ENCODE data around the gene COL20A1.
"Not testable (repeated sequence)": the region's sequence is repeated elsewhere in the genome, so short reads cannot be mapped to it uniquely, and the experiment has no call there.

The COL20A1 gene

DNA sequence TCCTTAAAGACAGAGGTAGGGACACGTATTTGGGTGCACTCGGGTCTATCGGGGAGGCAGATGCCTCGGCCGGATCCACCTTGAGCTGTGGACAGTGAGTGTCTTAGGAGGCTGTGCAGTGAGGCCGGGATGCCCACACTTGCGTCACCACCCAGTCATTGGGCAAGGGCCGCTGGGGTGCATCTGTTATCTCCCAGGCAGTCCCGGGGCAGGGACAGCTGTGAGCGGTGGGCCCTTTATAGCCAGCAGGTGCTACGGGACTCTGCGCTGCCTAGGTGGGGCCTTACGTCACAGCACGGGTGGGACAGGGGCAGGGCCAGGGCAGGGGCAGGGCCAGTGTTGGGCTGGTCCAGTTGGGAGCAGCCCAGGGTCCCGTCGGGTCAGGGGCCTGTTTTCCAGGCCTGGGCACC lies 689 bp upstream of the COL20A1 start:
- FAIRE-seq, result no peak

DNA sequence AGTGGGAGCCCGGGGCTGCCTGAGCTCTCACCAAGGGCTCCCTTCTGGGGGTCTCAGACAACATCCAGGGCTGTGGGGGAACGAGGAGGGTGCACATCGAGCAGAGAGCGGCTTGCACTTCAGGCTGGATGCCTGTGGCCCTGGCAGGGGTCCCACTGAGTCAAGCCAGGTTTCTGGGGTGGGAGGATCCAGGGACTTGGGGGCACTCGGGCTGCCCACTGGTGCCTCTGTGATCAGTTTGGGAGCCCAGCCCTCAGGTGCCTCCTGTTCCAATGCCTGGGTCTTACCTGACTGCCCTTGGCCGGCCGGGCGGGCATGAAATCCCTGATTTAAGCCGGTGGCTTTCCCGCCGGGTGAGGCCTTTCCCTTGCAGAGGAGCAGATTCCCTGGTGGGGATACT lies 470 bp downstream of the COL20A1 start:
- no peak for FAIRE-seq

DNA sequence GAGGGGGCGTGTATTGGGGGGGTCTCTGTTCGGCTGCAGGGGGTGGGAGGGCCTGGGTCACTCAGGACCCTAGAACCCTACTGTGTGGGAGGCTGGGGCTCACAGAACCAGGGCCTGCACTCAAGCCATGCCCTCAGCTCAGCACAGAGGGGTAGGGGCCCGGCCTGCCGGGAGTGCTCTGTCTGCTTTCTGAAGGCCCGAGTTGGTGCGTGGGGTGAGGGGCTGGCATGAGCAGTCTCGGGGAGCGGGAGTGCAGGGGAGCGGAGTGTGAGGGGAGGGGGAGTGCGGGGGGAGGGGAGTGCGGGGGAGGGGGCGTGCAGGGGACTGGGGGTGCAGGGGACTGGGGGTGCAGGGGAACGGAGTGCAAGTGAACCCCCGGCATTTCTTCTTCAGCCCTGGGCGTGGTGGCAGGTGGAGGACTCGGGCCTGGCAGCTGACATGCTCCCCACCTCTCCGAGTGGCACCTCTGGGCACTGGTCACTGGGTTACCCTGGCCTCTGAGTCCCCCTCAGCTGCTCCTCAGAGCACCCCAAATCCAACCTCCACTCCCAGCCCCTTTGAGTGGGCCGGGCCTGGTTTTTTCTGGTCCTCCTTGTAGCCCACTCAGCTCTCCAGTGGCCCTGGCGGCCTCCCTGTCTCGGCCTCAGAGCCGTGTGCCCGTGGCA lies 1.0 kb downstream of the COL20A1 start:
- FAIRE-seq, result no peak

DNA sequence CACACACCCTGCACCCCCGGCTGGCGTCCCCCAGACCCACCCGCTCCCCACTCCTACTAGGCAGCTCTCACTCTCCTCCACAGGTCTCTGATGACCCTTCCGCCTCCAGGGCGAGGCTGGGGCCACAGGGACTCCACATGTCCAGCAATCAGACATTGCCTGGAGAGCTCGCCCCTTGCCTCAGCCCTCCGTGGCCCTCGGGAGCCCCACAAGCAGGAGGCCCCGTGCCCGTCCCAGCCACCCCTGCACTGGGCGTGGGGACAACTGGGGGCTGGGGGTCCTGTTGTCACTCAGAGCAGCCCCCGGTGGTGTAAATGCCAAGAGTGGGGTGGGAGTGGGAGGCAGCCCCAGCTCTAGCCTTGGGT lies 1.5 kb downstream of the COL20A1 start:
- FAIRE-seq, result no peak

DNA sequence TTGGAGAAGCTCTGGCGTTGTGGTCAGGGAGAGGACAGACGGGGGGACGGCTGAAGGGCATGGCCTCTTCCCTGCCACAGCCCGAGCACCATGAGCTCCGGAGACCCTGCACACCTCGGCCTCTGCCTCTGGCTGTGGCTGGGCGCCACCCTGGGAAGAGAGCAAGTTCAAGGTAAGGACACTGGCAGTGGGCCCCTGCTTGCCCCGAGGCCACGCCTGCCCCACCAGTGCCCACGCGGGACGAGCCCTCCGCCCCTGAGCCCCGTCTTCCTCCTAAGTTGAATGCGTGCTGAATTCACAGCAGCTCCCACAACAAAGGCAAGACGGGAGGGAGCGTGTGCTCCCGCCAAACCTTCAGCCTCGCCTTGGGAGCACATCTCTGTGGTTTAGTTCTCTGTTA lies 2.0 kb downstream of the COL20A1 start:
- FAIRE-seq, result no peak

DNA sequence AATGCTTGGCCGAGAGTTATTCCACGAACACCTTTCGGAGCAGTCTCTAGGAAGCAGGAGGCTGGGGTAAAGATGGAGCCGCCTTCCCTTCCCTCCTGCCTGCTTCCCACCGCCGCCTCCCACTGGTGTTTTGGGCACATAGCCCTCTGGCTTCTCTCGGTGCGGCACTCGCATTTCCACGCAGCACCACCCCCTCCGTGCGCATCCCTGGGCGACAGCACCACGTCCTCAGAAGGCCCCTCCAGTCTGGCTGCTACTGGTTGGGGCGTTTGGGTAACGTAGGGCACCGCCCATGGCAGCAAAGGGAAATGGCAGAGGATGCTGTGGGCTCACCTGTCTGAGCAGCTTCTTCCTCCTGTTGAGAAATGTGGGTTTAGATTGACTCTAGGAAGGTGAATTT lies 2.4 kb downstream of the COL20A1 start:
- no peak for FAIRE-seq

DNA sequence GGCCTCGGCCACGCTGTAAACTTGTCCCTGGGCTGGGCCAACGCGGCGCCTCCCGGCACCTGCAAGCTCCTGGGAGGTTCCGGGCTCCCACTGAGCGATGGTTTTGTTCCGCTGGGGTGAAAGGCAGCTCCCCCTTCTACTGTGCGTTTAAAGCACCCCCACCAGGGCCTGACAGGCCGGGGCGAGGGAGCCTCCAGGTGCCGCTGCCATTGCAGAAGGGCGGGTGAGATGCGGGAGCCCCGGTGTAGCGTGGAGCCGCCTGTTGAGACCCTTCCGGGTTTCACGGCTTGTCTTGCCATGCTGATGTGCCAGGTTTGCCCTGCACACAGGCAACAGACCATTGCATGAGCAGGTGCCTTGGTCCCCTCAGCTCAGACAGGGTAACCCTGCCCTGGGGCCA lies 2.9 kb downstream of the COL20A1 start:
- FAIRE-seq, result no peak

DNA sequence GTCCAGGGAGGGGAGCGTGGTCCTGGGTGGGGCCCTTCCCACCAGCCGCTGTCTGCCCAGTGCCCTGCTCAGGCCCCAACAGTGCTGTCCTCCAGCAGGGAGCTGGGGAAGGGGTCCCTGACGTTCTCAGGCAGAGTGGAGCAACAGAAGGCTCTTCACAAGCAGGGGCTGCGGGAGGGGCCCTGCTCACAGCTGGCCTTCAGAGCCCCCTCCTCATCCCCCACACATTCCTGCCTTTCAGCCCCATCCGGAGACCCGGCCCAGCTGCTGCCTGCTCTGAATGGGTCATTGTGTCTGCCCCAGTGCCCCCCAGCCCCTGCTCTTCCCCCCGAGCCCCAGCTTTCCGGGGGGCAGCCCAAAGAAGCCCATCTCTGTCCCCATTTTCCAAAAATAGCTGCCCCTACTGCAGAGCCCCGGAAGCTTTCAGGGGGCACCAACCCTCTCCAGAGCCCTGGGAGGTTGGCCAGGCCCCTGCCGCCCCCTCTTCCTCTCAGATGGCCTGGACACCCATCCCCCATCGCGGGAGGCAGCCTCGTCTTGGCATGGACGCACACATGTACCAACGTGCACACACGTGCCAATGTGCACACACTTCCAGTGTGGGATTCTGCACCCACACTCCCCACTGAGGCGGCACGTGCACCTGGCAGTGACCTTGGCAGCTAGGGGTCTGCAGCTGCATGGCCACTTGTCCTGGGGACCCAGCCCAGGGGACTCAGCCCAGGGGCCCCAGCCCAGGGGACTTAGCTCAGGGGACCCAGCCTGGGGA lies 3.7 kb downstream of the COL20A1 start:
- FAIRE-seq, result no peak

DNA sequence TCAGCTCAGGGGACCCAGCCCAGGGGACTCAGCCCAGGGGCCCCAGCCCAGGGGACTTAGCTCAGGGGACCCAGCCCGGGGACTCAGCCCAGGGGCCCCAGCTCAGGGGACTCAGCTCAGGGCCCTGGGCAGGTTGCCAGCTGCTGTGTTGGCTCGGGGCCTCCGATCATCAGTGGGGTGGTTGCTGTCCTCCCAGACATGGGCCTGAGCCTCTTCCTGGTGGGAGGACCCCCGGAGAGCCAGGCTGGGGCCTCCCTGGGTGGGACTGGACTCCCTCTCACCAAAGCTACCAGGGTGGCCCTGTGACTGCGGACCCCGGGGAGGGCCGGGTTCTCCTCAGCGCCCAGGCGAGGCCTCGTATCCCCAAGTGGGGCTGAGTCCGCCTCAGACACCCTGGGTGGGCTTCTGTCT lies 4.4 kb downstream of the COL20A1 start:
- FAIRE-seq, result no peak

DNA sequence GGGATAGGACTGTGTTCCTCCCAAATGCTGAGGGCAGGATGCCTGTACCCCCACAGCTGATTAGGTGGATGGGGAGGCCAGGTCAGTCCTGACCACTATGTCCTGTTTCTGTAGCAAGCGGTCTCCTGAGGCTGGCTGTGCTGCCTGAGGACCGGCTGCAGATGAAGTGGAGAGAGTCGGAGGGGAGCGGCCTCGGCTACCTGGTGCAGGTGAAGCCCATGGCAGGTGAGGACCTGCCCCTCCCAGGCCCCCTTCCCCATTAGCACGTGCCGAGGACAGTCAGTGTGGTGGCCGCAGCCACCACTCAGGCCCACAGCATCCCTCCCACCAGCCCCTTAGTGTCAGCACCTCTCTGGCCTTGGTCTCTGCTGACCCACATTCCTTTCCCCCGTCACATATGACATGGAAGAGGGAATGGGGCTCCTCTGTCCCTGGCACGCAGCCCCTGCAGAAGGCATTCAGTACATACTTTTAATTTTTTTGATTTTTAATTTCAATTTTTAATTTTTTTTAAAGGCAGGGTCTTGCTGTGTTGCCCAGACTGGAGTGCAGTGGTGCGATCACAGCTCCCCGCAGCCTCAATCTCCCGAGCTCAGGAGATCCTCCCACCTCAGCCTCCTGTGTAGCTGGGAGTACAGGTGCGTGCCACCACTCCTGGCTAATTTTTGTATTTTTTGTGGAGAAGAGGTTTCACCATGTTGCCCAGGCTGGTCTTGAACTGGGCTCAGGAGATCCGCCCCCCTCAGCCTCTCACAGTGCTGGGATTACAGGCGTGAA lies 5.0 kb downstream of the COL20A1 start:
- FAIRE-seq, result no peak

DNA sequence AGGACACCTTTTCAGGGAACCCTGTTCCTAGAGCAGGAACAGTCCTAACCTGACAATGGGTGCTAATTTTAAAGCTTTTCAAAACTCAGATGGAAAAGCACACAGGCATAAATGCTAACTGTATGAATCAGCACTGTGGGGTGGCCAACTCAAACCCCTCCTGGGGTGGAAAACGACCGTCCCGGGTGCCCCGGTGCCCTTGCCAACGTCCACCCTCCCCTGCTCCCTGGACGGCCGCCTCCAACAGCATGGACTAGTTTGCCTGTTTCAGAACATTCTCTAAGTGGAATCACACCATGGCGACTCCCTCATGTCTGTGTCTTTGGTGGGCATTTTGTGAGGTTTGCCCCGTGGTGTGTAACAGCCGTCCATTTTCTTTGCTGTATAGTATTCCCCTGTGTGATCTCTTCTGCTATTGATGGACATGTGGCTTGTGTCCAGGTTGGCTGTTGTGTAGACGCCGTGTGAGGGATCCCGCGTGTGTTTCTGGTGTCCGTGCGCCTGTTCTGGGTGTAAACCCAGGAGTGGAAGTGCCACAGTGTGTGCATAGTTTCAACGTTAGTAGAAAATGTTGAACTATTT lies 5.8 kb downstream of the COL20A1 start:
- FAIRE-seq, result no peak

DNA sequence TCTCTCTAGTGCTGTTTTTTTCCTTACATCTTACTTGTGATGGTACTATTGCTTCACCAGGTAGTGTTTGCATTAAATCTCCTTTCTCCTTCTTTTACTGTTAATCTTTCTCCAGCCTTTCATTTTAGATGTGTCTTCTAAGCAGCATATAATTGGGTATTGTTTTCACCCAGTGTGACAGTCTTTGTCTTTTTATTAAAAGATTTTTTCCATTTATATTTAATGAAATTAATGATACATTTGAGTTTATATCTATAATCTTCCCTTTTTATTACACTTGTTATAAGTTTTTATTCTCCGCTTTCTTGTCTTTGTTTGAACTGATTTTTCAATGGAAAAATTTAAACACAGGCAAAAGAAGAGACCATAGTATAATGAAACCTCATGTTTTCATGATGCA lies 8.7 kb downstream of the COL20A1 start:
- no peak for FAIRE-seq

DNA sequence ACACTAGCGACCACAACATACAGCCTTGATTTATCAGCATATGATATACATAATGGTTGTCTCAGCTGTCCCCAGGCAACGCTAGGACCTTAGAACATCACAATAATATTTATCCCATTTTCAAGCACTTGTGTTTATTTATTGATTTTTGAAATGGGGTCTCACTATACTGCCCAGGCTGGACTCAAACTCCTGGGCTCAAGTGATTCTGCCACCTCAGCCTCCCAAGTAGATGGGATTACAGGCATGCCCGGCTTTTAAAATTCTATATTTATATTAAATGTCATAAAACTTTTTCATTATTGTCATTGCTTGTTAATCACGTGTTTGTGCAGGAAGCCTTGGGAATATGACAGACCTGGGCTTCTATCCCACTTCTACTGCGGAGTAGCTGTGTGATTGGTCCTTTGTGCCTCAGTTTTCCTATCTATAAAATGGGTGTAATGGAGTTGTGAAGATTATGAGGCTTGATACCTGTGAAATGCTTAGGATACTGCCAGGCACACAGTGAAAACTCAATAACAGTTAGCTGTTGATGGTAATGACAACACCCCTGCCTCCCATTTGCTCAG lies 10.2 kb downstream of the COL20A1 start:
- no peak for FAIRE-seq

DNA sequence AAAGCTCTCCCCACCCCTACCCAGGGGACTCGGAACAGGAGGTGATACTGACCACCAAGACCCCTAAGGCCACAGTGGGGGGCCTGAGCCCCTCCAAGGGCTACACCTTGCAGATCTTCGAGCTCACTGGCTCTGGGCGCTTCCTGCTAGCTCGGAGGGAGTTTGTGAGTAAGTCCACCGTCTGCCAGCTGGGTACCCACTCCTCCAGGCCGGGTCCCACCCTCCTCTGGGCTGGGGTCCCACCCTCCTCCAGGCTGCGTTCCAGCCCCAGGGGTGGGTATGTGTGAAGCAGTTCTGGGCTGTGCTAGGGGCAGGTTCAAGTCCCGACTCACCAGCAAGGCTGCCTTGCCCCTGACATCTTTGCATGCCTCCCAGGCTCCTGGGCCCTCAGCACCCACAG lies 12.4 kb downstream of the COL20A1 start:
- FAIRE-seq, result no peak

DNA sequence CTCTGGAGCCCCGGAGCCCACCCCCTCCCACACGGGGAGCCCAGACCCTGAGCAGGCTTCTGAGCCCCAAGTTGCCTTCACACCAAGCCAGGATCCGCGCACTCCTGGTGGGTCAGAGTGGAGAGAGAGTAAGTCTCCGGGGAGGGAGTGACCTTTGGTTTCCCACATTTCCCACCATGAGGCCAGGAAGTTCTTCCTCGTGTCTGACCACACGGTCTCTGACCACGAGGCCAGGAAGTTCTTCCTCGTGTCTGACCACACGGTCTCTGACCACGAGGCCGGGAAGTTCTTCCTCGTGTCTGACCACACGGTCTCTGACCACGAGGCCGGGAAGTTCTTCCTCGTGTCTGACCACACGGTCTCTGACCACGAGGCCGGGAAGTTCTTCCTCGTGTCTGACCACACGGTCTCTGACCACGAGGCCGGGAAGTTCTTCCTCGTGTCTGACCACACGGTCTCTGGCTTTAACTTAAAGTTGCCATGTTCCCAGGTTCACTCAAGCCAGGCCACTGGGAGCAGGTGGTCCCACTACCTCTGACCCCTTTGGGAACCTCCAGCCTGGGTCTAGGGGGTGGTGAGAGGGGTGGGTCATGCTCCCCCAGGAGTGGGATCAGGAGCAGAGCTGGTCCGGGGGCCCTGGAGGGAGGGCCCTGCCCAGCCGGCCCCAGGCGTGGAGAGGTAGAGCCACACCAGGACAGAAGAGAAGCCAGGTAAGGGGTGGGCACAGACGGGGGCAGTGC lies 13.1 kb downstream of the COL20A1 start:
- FAIRE-seq, result not testable (repeated sequence)

DNA sequence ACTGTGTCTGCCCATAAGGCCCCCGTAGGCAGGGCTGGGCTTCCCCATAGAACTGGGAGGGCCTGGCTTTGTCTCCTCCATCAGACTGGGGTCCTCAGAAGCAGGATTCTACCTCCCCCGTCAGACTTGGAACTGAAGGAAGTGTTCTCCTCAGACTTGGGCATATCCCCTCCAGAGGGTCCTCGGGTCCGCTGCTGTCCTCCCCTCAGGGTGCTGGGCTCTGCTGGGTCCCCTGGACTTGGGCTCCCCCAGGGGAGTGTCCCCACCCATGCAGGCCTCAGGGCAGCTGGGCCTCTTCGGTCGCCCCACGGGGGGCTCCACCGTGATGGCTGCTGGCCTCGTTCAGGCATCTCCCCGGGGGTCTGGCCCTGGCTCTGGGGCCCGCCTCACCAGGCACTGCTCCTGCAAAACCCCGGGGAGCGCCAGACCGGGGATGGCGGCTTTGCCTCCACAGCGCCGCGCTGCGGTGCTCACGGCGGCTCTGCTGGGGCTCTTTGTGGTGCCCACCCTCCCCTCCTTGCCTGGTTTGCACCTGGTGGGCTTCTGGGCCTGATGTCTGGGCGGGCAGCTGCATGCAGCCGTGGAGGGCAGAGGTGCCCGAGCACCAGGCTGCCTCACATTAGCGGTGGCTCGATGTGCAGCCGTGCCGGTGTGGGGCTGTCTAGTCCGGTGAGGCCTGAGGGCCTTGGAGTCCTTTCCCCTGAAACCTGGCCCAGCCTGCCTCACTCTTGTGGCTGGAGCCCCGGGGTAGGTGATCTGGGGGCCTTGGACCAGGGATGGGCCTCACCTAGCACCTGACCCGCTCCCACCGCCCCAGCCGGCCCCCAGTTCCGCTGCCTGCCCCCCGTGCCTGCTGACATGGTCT lies 13.9 kb downstream of the COL20A1 start:
- no peak for FAIRE-seq

DNA sequence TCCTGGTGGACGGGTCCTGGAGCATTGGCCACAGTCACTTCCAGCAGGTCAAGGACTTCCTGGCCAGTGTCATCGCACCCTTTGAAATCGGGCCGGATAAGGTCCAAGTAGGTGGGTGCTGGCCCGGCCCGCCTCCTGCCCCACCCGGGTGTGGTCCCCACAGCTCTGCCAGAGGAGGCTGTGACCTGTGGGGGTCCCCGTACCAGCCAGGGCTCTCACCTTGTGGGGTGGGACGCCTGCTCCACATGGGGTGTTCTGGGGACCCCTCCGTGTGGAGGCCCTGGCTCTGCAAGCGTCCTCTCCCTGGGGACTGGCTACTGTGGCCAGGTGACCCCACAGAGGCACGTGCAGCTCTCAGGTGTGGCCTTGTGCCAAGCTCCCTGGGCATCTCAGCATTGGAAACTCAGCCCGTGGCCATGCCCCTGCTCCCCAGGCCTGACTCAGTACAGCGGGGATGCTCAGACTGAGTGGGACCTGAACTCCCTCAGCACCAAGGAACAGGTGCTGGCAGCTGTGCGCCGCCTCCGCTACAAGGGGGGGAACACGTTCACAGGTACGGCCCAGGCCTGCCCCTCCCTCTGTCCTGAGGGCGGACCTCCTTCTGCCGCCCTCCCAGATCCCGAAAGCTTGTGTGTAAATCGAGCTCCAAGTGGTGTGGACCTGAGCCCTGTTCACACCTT lies 14.7 kb downstream of the COL20A1 start:
- FAIRE-seq, result no peak

DNA sequence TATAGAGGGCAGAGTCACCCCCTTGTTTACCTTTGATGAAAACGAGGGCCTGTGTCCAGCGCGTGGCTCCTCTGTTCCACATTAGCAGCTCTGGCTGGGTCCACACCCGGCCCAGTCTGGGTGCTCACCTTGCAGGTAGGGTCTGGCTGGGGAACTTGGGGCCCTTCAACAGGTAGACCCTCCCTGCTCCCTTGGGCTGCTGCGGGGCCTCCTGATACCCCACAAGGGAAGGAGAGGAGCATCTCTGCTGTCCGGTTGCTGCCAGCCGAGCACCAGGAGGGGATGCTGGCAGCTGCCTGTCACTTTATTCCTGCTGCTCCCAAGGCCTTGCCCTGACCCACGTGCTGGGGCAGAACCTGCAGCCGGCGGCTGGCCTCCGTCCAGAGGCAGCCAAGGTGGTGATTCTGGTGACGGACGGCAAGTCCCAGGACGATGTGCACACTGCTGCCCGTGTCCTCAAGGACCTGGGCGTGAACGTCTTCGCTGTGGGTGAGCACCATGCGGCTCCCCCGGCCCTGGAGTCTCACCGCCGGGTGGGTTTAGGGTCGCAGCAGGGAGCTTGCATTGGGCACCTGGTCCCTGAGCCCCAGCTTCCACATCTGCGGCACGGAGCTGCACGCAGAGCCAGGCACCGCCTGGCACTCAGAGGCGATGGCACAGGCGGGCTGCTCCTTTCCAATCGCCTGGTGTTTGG lies 15.4 kb downstream of the COL20A1 start:
- no peak for FAIRE-seq

DNA sequence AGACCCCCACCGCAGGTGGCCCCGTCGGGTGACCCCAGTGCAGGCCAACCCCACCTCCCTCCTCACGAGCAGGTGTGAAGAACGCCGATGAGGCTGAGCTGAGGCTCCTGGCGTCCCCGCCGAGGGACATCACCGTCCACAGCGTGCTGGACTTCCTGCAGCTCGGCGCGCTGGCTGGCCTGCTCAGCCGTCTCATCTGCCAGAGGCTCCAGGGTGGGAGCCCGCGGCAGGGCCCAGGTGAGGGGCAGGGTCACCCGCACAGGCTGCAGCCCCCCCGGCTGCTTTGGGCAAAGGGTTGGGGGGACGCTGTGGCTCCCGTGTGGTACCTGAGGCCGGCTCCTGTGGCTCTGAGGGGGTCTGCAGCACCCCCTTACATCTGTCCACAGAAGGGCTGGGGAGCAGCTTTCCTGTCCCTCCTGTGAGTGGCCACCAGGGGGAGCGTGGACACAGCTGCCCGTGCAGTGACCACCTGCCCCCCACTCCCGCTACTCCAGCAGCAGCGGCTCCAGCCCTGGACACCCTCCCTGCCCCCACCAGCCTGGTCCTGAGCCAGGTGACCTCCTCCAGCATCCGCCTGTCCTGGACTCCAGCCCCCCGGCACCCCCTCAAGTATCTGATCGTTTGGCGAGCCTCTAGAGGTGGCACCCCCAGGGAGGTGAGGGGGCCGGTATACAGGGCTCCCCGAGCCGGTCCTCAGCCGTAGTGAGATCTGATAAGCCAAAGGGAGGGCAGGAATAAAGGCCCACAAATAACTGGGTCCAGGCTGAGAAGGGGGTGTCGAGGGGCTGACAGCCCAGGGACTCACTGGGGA lies 16.5 kb downstream of the COL20A1 start:
- FAIRE-seq, result no peak
